NAMALWA (cell line): ENCODE measurements around the gene PSAPL1.

Experiments
- DNase-seq: peaks from one replicate; pipeline ENCODE4 v3.0.0-alpha.2; 2015; ENCODE audit warnings: low spot score

PSAPL1 gene

DNA sequence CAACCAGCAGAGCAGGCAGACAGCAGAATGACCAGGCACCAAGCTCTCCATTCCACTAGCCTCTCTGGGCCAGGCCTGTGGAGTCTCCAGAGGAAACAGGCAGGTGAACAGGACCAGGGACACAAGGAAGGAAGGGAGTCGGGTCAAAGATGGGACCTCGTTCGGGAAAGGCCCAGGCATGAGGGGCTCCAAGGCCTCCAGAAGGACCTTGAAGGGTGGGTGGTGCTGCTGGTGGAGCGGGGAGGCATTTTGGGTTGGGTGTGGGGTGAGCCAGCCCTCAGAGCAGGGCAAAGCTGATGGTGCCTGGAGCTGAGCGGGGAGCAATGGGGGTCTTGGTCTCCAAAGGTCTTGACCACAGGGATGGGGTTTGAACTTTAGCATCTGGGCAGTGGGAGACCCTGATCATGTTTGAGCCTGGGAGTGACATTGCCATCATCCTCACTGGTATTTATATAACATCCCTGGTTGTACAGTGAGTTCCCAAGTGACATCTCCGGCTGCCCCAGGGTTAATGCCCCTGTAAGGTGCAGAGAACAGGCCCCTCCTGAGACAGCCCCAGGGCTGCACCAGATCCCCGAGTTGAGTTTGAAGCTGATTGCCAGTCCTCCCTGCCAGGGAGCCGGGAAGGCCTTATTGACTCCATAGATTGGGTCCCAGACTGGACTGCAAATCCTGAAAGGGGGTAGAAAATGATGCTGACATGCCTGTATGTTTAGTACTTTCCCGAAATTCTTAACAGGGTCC lies 52.7 kb downstream of the PSAPL1 start:
- no peak for DNase-seq

- DNase-seq: no peak
Measured at GRCh38 chr4:7381221-7381889, 53.4 kb downstream of the PSAPL1 start.
